Chondrocyte (in vitro differentiated cells): ENCODE measurements around the gene TBC1D21. TPM values are rescaled to one million over a fixed set of nuclear protein-coding genes. Genes with fewer than 3 reads are reported as not detected.
A peak's percentile ranks its signal among the peaks of the same experiment; 100 is the strongest.

Source experiments
- DNase-seq: peaks from one replicate; pipeline ENCODE4 v3.0.0; 2021; ENCODE audit warnings: mixed read lengths, low spot score
- H3K27ac Mint-ChIP-seq: one replicate; pipeline ENCODE4 v1.8.0; 2021; ENCODE audit warnings: mild to moderate bottlenecking, moderate library complexity, mixed read lengths; ENCODE audit not compliant: unreplicated experiment
- H3K27me3 Mint-ChIP-seq: 2 replicates; pipeline ENCODE4 v1.8.0; 2021; ENCODE audit warnings: low read depth, mixed read lengths
- H3K36me3 Mint-ChIP-seq: 2 replicates; pipeline ENCODE4 v1.8.0; 2021; ENCODE audit warnings: low read depth, mixed read lengths
- H3K4me1 Mint-ChIP-seq: 2 replicates; pipeline ENCODE4 v1.8.0; 2021; ENCODE audit warnings: low read depth, mild to moderate bottlenecking, mixed read lengths
- H3K4me3 Mint-ChIP-seq: one replicate; pipeline ENCODE4 v1.8.0; 2021; ENCODE audit warnings: mild to moderate bottlenecking, moderate library complexity, mixed read lengths; ENCODE audit not compliant: unreplicated experiment
- H3K9me3 Mint-ChIP-seq: 2 replicates; pipeline ENCODE4 v1.8.0; 2021; ENCODE audit warnings: low read depth, mixed read lengths
- CTCF ChIP-seq: fragments of 200-600 bp; sonication (generic); IDR thresholded peaks from 2 replicates; pipeline ENCODE4 v1.5.0; 2021; ENCODE audit warnings: antibody characterized with exemption, mild to moderate bottlenecking, moderate library complexity
- total RNA-seq: library from RNA; stranded (reverse); gene quantifications from 3 replicates; pipeline ENCODE4 v1.2.1, GENCODE V29; 2021

TBC1D21 gene
- total RNA-seq, 1 donor from 2014 or later = not detected

- no peak overlapping the region for H3K27ac Mint-ChIP-seq
- no peak for TF ChIP-seq CTCF
- H3K36me3 Mint-ChIP-seq = no peaks in the 10 kb centered on the region
- H3K4me3 Mint-ChIP-seq = no peak overlapping the region
- H3K4me1 Mint-ChIP-seq = no peaks in the 10 kb centered on the region
- DNase-seq = no peak
- no peaks in the 10 kb centered on the region for H3K9me3 Mint-ChIP-seq
- peaks cover 51% of the 10 kb centered on the region for H3K27me3 Mint-ChIP-seq
These were observed 1.0 kb upstream of the TBC1D21 start for GRCh38 chr15:73872346-73872745.

GRCh38 chr15:73873889-73874511, 636 bp downstream of the TBC1D21 start:
- no peaks in the 10 kb centered on the region for H3K9me3 Mint-ChIP-seq
- H3K36me3 Mint-ChIP-seq = no peaks in the 10 kb centered on the region
- H3K4me1 Mint-ChIP-seq = no peaks in the 10 kb centered on the region
- peak; percentile 88 for TF ChIP-seq CTCF
- H3K27ac Mint-ChIP-seq = no peak overlapping the region
- DNase-seq = no peak
- H3K27me3 Mint-ChIP-seq = peaks cover 37% of the 10 kb centered on the region
- H3K4me3 Mint-ChIP-seq = no peak overlapping the region

GRCh38 chr15:73879426-73879825, 6.1 kb downstream of the TBC1D21 start:
- Mint-ChIP-seq H3K27ac (no peak overlapping the region), H3K4me3 (no peak overlapping the region), H3K4me1 (no peaks in the 10 kb centered on the region), H3K27me3 (peaks cover 22% of the 10 kb centered on the region), H3K36me3 (no peaks in the 10 kb centered on the region), H3K9me3 (no peaks in the 10 kb centered on the region)
- no peak for TF ChIP-seq CTCF
- DNase-seq = no peak

GRCh38 chr15:73881579-73882320, 8.4 kb downstream of the TBC1D21 start:
- Mint-ChIP-seq H3K27ac (no peak overlapping the region), H3K4me1 (no peaks in the 10 kb centered on the region), H3K9me3 (no peaks in the 10 kb centered on the region), H3K4me3 (no peak overlapping the region), H3K36me3 (no peaks in the 10 kb centered on the region), H3K27me3 (peaks cover 29% of the 10 kb centered on the region)
- TF ChIP-seq CTCF = no peak
- DNase-seq = no peak

- no peak for DNase-seq
- H3K4me1 Mint-ChIP-seq = no peaks in the 10 kb centered on the region
- H3K36me3 Mint-ChIP-seq = no peaks in the 10 kb centered on the region
- TF ChIP-seq CTCF = no peak
- peaks cover 29% of the 10 kb centered on the region for H3K27me3 Mint-ChIP-seq
- no peaks in the 10 kb centered on the region for H3K9me3 Mint-ChIP-seq
- no peak overlapping the region for H3K4me3 Mint-ChIP-seq
- H3K27ac Mint-ChIP-seq = no peak overlapping the region
These were observed 9.5 kb downstream of the TBC1D21 start for GRCh38 chr15:73882761-73883419.
